HepG2 (cell line): ENCODE measurements around the gene CRK. TPM values are rescaled to one million over a fixed set of nuclear protein-coding genes. Genes with fewer than 3 reads are reported as not detected.

Source experiments
- CENPT ChIP-seq: sonication (generic); formaldehyde crosslinking; IDR thresholded peaks from 2 replicates; pipeline ENCODE4 v1.8.0; 2022; ENCODE audit warnings: low read depth, mild to moderate bottlenecking, moderate library complexity, missing genetic modification reagents
- DNMT1 ChIP-seq: sonication (generic); formaldehyde crosslinking; IDR thresholded peaks from 2 replicates; pipeline ENCODE4 v1.5.1; 2020; ENCODE audit warnings: mild to moderate bottlenecking, missing genetic modification reagents
- ERF ChIP-seq: IDR thresholded peaks from 2 replicates; pipeline ENCODE4 v1.6.1; 2018; ENCODE audit warnings: missing biosample characterization, missing genetic modification reagents
- ETV5 ChIP-seq: IDR thresholded peaks from 2 replicates; pipeline ENCODE4 v1.6.1; 2018; ENCODE audit warnings: missing biosample characterization, missing genetic modification reagents, inconsistent platforms, borderline replicate concordance
- HNRNPL ChIP-seq: fragments of 200-400 bp; formaldehyde crosslinking; IDR thresholded peaks from 2 replicates; pipeline ENCODE4 v1.6.1; 2017; ENCODE audit warnings: mild to moderate bottlenecking, low read depth, low read length
- PRPF4 ChIP-seq: fragments of 200-400 bp; formaldehyde crosslinking; IDR thresholded peaks from 2 replicates; pipeline ENCODE4 v1.6.1; 2016; ENCODE audit warnings: low read length, low read depth; ENCODE audit not compliant: poor library complexity, severe bottlenecking
- ZNF180 ChIP-seq: sonication (generic); formaldehyde crosslinking; IDR thresholded peaks from 2 replicates; pipeline ENCODE4 v1.4.0; 2020; ENCODE audit warnings: low read depth, missing genetic modification reagents, borderline replicate concordance
- ZNF30 ChIP-seq: sonication (generic); formaldehyde crosslinking; IDR thresholded peaks from 2 replicates; pipeline ENCODE4 v1.5.0; 2020; ENCODE audit warnings: mild to moderate bottlenecking, missing genetic modification reagents
- ZNF713 ChIP-seq: sonication (generic); formaldehyde crosslinking; IDR thresholded peaks from 2 replicates; pipeline ENCODE4 v1.4.0; 2020; ENCODE audit warnings: mild to moderate bottlenecking, missing genetic modification reagents
- ZNF879 ChIP-seq: sonication (generic); formaldehyde crosslinking; IDR thresholded peaks from 2 replicates; pipeline ENCODE4 v1.8.1; 2023; ENCODE audit warnings: missing genetic modification reagents
- polyA plus RNA-seq, 8 experiments: library from polyadenylated mRNA; depleted of rRNA in 3 of 8; stranded (reverse) in 7 of 8; unstranded in 1 of 8; fragments of >200 nt; fragmentation: Illumina TruSeq in 4 of 8; extraction: Trizol in 4 of 8; gene quantifications; 2 replicates each; pipeline versions ENCODE4 v1.2.1 to v1.2.3, GENCODE V29; 2011 to 2016; ENCODE audit warnings: low read depth in 4 of 8, missing spikeins in 1 of 8, mixed read lengths in 1 of 8; ENCODE audit not compliant: insufficient read depth in 1 of 8
- total RNA-seq, 5 experiments: library from RNA; depleted of rRNA; stranded (reverse); fragments of >200 nt; fragmentation: Illumina TruSeq; extraction: Trizol; gene quantifications; 2 replicates each; pipeline ENCODE4 v1.2.3, GENCODE V29; 2016; ENCODE audit warnings: low read depth in 1 of 5
- TF ChIP-seq, protein P1 (sequence below): sonication (generic); formaldehyde crosslinking; IDR thresholded peaks from 2 replicates; pipeline ENCODE4 v1.4.0; 2020; ENCODE audit warnings: missing genetic modification reagents, mild to moderate bottlenecking, borderline replicate concordance
- TF ChIP-seq, protein P2 (sequence below): sonication (generic); formaldehyde crosslinking; IDR thresholded peaks from 2 replicates; pipeline ENCODE4 v1.5.0; 2020; ENCODE audit warnings: missing genetic modification reagents, mild to moderate bottlenecking, borderline replicate concordance
- TF ChIP-seq, protein P3 (sequence below): sonication (generic); formaldehyde crosslinking; IDR thresholded peaks from 2 replicates; pipeline ENCODE4 v1.5.1; 2020; ENCODE audit warnings: missing genetic modification reagents, mild to moderate bottlenecking, borderline replicate concordance
- TF ChIP-seq, protein P4 (sequence below): sonication (generic); formaldehyde crosslinking; conservative IDR thresholded peaks from 2 replicates; pipeline ENCODE4 v1.8.0; 2022; ENCODE audit warnings: low read depth, missing genetic modification reagents
- TF ChIP-seq, protein P5 (sequence below): sonication (generic); formaldehyde crosslinking; IDR thresholded peaks from 2 replicates; pipeline ENCODE4 v1.5.1; 2020; ENCODE audit warnings: mild to moderate bottlenecking, missing genetic modification reagents, moderate library complexity

CRK gene
- total and polyA plus RNA-seq, 2 of the 13 experiments (the other 11 are each of a cell fraction or from before 2014, with no cell fraction given) = 47.4 to 54.2 TPM

DNA sequence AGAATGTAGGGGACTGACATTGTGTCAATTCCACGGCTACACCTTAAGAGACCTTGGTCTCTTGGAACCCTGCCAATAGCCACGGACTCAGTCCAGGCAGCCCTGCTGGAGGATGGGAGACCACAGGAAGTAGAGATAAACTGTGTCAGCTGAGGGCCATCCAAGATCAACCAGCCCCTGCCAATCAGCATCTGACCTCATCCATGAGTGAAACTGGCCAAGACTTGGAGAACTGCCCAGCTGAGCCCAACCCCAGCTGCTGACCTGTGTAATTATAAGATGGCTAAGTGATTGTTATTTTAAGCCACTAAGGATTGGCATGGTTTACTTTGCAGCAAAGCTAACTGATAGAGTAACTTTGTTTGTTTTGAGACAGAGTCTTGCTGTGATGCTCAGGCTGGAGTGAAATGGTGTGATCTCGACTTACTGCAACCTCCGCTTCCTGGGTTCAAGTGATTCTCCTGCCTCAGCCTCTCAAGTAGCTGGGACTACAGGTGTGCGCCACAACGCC is 42.7 kb downstream of the CRK start (continued):
- TF ChIP-seq, protein P1, sequence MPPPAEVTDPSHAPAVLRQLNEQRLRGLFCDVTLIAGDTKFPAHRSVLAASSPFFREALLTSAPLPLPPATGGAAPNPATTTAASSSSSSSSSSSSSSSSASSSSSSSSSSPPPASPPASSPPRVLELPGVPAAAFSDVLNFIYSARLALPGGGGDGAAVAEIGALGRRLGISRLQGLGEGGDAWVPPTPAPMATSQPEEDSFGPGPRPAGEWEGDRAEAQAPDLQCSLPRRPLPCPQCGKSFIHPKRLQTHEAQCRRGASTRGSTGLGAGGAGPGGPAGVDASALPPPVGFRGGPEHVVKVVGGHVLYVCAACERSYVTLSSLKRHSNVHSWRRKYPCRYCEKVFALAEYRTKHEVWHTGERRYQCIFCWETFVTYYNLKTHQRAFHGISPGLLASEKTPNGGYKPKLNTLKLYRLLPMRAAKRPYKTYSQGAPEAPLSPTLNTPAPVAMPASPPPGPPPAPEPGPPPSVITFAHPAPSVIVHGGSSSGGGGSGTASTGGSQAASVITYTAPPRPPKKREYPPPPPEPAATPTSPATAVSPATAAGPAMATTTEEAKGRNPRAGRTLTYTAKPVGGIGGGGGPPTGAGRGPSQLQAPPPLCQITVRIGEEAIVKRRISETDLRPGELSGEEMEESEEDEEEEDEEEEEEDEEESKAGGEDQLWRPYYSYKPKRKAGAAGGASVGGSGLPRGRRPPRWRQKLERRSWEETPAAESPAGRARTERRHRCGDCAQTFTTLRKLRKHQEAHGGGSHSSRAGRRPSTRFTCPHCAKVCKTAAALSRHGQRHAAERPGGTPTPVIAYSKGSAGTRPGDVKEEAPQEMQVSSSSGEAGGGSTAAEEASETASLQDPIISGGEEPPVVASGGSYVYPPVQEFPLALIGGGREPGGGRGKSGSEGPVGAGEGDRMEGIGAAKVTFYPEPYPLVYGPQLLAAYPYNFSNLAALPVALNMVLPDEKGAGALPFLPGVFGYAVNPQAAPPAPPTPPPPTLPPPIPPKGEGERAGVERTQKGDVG (CRISPR knock-in tag) = no peak
- TF ChIP-seq, protein P2, sequence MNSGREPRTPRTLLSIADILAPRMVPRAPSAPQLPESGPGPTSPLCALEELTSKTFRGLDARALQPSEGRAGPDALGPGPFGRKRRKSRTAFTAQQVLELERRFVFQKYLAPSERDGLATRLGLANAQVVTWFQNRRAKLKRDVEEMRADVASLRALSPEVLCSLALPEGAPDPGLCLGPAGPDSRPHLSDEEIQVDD = no peak
- TF ChIP-seq ETV5 (CRISPR knock-in tag) (peak; percentile 87), HNRNPL (no peak), CENPT (CRISPR knock-in tag) (no peak), DNMT1 (no peak), PRPF4 (no peak), ZNF879 (CRISPR knock-in tag) (0 out of 2 replicates have a peak, but pooled peaks have one; percentile 73), ZNF180 (CRISPR knock-in tag) (no peak), ZNF713 (CRISPR knock-in tag) (no peak), ZNF30 (CRISPR knock-in tag) (no peak), ERF (CRISPR knock-in tag) (peak; percentile 38; the same call in 1 of the 2 replicates)
- TF ChIP-seq, protein P3, sequence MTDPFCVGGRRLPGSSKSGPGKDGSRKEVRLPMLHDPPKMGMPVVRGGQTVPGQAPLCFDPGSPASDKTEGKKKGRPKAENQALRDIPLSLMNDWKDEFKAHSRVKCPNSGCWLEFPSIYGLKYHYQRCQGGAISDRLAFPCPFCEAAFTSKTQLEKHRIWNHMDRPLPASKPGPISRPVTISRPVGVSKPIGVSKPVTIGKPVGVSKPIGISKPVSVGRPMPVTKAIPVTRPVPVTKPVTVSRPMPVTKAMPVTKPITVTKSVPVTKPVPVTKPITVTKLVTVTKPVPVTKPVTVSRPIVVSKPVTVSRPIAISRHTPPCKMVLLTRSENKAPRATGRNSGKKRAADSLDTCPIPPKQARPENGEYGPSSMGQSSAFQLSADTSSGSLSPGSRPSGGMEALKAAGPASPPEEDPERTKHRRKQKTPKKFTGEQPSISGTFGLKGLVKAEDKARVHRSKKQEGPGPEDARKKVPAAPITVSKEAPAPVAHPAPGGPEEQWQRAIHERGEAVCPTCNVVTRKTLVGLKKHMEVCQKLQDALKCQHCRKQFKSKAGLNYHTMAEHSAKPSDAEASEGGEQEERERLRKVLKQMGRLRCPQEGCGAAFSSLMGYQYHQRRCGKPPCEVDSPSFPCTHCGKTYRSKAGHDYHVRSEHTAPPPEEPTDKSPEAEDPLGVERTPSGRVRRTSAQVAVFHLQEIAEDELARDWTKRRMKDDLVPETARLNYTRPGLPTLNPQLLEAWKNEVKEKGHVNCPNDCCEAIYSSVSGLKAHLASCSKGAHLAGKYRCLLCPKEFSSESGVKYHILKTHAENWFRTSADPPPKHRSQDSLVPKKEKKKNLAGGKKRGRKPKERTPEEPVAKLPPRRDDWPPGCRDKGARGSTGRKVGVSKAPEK (CRISPR knock-in tag) = no peak
- TF ChIP-seq, protein P4, sequence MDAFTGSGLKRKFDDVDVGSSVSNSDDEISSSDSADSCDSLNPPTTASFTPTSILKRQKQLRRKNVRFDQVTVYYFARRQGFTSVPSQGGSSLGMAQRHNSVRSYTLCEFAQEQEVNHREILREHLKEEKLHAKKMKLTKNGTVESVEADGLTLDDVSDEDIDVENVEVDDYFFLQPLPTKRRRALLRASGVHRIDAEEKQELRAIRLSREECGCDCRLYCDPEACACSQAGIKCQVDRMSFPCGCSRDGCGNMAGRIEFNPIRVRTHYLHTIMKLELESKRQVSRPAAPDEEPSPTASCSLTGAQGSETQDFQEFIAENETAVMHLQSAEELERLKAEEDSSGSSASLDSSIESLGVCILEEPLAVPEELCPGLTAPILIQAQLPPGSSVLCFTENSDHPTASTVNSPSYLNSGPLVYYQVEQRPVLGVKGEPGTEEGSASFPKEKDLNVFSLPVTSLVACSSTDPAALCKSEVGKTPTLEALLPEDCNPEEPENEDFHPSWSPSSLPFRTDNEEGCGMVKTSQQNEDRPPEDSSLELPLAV (CRISPR knock-in tag) = no peak
- TF ChIP-seq, protein P5, sequence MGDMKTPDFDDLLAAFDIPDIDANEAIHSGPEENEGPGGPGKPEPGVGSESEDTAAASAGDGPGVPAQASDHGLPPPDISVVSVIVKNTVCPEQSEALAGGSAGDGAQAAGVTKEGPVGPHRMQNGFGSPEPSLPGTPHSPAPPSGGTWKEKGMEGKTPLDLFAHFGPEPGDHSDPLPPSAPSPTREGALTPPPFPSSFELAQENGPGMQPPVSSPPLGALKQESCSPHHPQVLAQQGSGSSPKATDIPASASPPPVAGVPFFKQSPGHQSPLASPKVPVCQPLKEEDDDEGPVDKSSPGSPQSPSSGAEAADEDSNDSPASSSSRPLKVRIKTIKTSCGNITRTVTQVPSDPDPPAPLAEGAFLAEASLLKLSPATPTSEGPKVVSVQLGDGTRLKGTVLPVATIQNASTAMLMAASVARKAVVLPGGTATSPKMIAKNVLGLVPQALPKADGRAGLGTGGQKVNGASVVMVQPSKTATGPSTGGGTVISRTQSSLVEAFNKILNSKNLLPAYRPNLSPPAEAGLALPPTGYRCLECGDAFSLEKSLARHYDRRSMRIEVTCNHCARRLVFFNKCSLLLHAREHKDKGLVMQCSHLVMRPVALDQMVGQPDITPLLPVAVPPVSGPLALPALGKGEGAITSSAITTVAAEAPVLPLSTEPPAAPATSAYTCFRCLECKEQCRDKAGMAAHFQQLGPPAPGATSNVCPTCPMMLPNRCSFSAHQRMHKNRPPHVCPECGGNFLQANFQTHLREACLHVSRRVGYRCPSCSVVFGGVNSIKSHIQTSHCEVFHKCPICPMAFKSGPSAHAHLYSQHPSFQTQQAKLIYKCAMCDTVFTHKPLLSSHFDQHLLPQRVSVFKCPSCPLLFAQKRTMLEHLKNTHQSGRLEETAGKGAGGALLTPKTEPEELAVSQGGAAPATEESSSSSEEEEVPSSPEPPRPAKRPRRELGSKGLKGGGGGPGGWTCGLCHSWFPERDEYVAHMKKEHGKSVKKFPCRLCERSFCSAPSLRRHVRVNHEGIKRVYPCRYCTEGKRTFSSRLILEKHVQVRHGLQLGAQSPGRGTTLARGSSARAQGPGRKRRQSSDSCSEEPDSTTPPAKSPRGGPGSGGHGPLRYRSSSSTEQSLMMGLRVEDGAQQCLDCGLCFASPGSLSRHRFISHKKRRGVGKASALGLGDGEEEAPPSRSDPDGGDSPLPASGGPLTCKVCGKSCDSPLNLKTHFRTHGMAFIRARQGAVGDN (CRISPR knock-in tag) = no peak
